HEK293T (cell line): Measurements from ENCODE around the gene SLCO1B3.

Experiments used
- ARNT ChIP-seq: fragments of 450-650 bp; IDR thresholded peaks from 2 replicates; pipeline ENCODE4 v1.6.1; 2017; ENCODE audit warnings: mild to moderate bottlenecking
- BHLHE40 ChIP-seq: fragments of 450-650 bp; IDR thresholded peaks from 2 replicates; pipeline ENCODE4 v1.6.1; 2016; ENCODE audit warnings: mild to moderate bottlenecking, moderate library complexity, borderline replicate concordance
- ELF4 ChIP-seq: fragments of 450-650 bp; IDR thresholded peaks from 2 replicates; pipeline ENCODE4 v1.6.1; 2017; ENCODE audit warnings: antibody characterized with exemption
- FOXA1 ChIP-seq: fragments of 450-650 bp; IDR thresholded peaks from 2 replicates; pipeline ENCODE4 v1.6.1; 2016; ENCODE audit warnings: mild to moderate bottlenecking
- FOXM1 ChIP-seq: fragments of 450-650 bp; IDR thresholded peaks from 2 replicates; pipeline ENCODE4 v1.6.1; 2017; ENCODE audit warnings: mild to moderate bottlenecking, borderline replicate concordance
- NFRKB ChIP-seq: fragments of 450-650 bp; IDR thresholded peaks from 2 replicates; pipeline ENCODE4 v1.6.1; 2016; ENCODE audit warnings: mild to moderate bottlenecking, moderate library complexity
- SP1 ChIP-seq: fragments of 450-650 bp; IDR thresholded peaks from 2 replicates; pipeline ENCODE4 v1.6.1; 2017
- SUZ12 ChIP-seq: fragments of 450-650 bp; IDR thresholded peaks from 2 replicates; pipeline ENCODE4 v1.6.1; 2016; ENCODE audit warnings: mild to moderate bottlenecking
- ZNF384 ChIP-seq: fragments of 450-650 bp; IDR thresholded peaks from 2 replicates; pipeline ENCODE4 v1.6.1; 2016

DNA sequence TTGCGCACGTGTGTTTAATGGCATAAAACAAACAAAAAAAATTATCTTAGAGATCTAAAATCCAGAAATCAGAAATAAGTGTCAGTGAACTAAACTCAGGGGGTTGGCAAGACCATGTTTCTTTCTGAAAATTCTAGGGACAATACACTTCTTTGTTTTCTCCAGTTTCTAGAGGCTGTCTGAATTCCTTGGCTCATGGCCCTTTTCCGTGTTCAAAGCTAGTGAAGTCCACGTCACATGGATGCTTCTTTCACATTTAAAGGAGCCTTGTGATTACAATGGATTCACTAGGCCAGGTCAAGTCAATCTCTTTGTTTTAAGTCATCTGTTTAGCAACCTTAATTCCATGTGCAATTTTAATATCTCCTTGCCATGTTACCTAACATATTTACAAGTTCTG is 22.4 kb downstream of the SLCO1B3 start:
- no peak for TF ChIP-seq ARNT
- no peak for TF ChIP-seq BHLHE40
- TF ChIP-seq FOXA1: no peak
- TF ChIP-seq SUZ12: no peak
- TF ChIP-seq ELF4: no peak
- no peak for TF ChIP-seq SP1
- no peak for TF ChIP-seq NFRKB
- no peak for TF ChIP-seq ZNF384
- no peak for TF ChIP-seq FOXM1
